GM21381 (cell line): Measurements from ENCODE around the gene TK1.

Source experiments
- ATAC-seq: cut with Tn5 transposase; IDR thresholded peaks from one replicate; pipeline ENCODE4 v1.9.1; 2021; ENCODE audit warnings: mild to moderate bottlenecking, moderate library complexity; ENCODE audit not compliant: unreplicated experiment

The TK1 gene

GRCh38 chr17:78135858-78136500 lies 50.9 kb downstream of the TK1 start:
- ATAC-seq = no peak

- ATAC-seq = no peak
Measured at GRCh38 chr17:78134899-78135385, 51.9 kb downstream of the TK1 start.

- no peak for ATAC-seq
Measured at GRCh38 chr17:78133971-78134898, 52.6 kb downstream of the TK1 start.

GRCh38 chr17:78133179-78133951 lies 53.5 kb downstream of the TK1 start:
- ATAC-seq = no peak

- no peak for ATAC-seq
Measured at GRCh38 chr17:78132767-78133178, 54.1 kb downstream of the TK1 start.

GRCh38 chr17:78132084-78132676 lies 54.7 kb downstream of the TK1 start:
- no peak for ATAC-seq

- ATAC-seq = no peak
Measured at GRCh38 chr17:78131172-78132083, 55.4 kb downstream of the TK1 start.

GRCh38 chr17:78130437-78131101 lies 56.3 kb downstream of the TK1 start, which contains the start of gene TMC8:
TMC8 (plus strand) TSS chr17:78130771; CDS start chr17:78131589, 818 bp downstream.
- ATAC-seq = no peak

- no peak for ATAC-seq
Measured at GRCh38 chr17:78130090-78130436, 56.8 kb downstream of the TK1 start.

- no peak for ATAC-seq
Measured at GRCh38 chr17:78129351-78130089, 57.3 kb downstream of the TK1 start.

- no peak for ATAC-seq
Measured at GRCh38 chr17:78128551-78129350, 58.1 kb downstream of the TK1 start, which contains the start of gene TMC6. TMC6 (minus strand) TSS chr17:78128755; CDS start chr17:78126832, 1,923 bp downstream.

GRCh38 chr17:78127888-78128550 lies 58.8 kb downstream of the TK1 start:
- ATAC-seq = no peak

- ATAC-seq = no peak
Measured at GRCh38 chr17:78127239-78127887, 59.5 kb downstream of the TK1 start.

GRCh38 chr17:78126895-78127238 lies 60.0 kb downstream of the TK1 start:
- no peak for ATAC-seq

- ATAC-seq = no peak
Measured at GRCh38 chr17:78125976-78126894, 60.6 kb downstream of the TK1 start.
